Mucosa of stomach (tissue), 1 donor: ENCODE results near the gene TANGO6.
"Not testable (repeated sequence)": the region's sequence is repeated elsewhere in the genome, so short reads cannot be mapped to it uniquely, and the experiment has no call there.

ENCODE experiments used
- H3K27me3 ChIP-seq: one replicate; pipeline ENCODE4 v1.7.0; 2013; ENCODE audit warnings: mild to moderate bottlenecking, low read length; ENCODE audit not compliant: control insufficient read depth, insufficient read depth
- H3K36me3 ChIP-seq: one replicate; pipeline ENCODE4 v1.7.0; 2013; ENCODE audit warnings: low read length; ENCODE audit not compliant: control insufficient read depth, insufficient read depth
- H3K4me1 ChIP-seq: one replicate; pipeline ENCODE4 v1.7.0; 2013; ENCODE audit warnings: mild to moderate bottlenecking, low read length; ENCODE audit not compliant: control insufficient read depth, insufficient read depth
- H3K4me3 ChIP-seq: one replicate; pipeline ENCODE4 v1.7.0; 2013; ENCODE audit warnings: low read length
- H3K9ac ChIP-seq: one replicate; pipeline ENCODE4 v1.7.0; 2013; ENCODE audit warnings: mild to moderate bottlenecking, low read length, moderate library complexity
- H3K9me3 ChIP-seq: one replicate; pipeline ENCODE4 v1.7.0; 2013; ENCODE audit warnings: mild to moderate bottlenecking, low read length, moderate library complexity; ENCODE audit not compliant: control insufficient read depth
- donor health status: Pancreatic carcinoma.

TANGO6 gene

GRCh38 chr16:69115361-69115760 lies 272.0 kb downstream of the TANGO6 start:
- H3K27me3 ChIP-seq, result no peaks in the 10 kb centered on the region
- H3K4me1 ChIP-seq, result peaks cover 7% of the 10 kb centered on the region
- no peak overlapping the region for H3K4me3 ChIP-seq
- H3K36me3 ChIP-seq, result no peaks in the 10 kb centered on the region
- H3K9me3 ChIP-seq, result no peaks in the 10 kb centered on the region
- no peak overlapping the region for H3K9ac ChIP-seq

DNA sequence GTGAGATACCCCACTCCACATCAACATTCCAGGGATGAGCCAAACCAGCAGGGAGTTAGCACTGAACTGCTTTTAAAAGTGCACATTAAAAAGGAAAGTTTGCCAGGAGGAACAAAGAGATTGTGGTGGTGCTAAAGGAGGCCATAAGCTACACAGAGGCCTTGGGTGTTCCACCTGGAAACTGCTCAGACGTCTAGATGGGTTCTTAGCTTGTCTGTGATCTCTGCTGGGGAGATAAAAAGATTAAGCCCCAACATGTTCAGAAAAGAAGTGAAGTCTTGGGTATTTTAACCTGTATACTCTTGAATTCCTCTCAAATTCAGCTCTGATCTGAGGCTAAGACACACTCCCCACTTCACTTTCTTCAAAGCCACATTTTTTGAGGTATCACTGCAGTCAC lies 272.5 kb downstream of the TANGO6 start:
- Histone ChIP-seq H3K4me1 (peaks cover 7% of the 10 kb centered on the region), H3K36me3 (peaks cover 3% of the 10 kb centered on the region), H3K9ac (no peak overlapping the region), H3K4me3 (no peak overlapping the region), H3K27me3 (no peaks in the 10 kb centered on the region), H3K9me3 (no peaks in the 10 kb centered on the region)

DNA sequence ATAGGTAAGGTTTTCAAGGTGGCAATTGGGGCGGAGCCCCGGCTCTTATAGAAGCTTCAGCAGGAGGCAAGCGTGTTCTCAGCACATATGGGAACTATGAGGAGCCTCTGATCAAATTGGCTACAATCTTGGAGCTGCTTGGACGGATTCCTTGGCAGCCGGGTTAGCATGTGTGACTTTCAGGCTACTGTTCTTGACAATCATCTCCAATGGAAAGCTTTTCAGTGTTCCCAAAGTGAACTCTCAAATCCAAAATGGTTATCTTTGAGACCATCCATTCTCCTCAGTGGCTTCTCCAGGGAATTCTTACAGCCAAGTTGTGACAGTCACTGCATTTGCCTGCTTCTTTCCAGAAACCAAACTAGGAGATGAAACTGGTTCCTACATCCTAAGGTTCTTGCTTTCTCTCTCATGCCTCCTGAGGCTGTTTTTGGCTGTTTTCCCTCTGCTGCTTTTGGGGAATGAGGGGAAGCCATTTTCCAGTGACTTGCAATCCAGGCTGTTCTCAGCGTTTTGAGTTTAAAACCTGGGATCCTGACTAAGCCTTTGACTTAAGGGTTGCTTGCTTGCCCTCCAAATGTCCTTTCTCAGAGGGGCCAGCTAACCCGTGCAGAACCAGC lies 273.0 kb downstream of the TANGO6 start:
- Histone ChIP-seq H3K4me1 (peaks cover 7% of the 10 kb centered on the region), H3K4me3 (no peak overlapping the region), H3K9me3 (no peaks in the 10 kb centered on the region), H3K27me3 (no peaks in the 10 kb centered on the region), H3K9ac (no peak overlapping the region), H3K36me3 (peaks cover 6% of the 10 kb centered on the region)

DNA sequence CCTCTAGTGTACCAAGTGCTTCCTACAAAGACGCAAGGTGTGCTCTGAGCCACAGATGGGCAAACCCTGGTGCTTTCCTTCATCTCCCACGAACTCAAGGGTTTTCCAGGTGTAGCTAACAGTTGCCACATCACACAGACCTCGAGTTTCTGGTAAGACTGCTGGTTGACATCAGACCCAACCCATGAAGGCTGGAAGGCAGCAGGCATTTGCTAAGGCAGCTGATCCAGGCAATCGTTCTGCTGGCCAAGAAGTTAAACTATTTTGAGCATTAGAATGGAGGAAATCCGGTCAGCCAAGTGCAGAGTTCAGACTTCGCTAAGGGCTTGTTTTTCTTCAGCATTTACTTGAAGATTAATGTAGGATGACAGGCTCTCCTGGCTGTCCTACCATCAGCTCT lies 273.6 kb downstream of the TANGO6 start:
- Histone ChIP-seq H3K4me3 (no peak overlapping the region), H3K9me3 (no peaks in the 10 kb centered on the region), H3K9ac (no peak overlapping the region), H3K4me1 (peaks cover 7% of the 10 kb centered on the region), H3K36me3 (peaks cover 6% of the 10 kb centered on the region), H3K27me3 (no peaks in the 10 kb centered on the region)

DNA sequence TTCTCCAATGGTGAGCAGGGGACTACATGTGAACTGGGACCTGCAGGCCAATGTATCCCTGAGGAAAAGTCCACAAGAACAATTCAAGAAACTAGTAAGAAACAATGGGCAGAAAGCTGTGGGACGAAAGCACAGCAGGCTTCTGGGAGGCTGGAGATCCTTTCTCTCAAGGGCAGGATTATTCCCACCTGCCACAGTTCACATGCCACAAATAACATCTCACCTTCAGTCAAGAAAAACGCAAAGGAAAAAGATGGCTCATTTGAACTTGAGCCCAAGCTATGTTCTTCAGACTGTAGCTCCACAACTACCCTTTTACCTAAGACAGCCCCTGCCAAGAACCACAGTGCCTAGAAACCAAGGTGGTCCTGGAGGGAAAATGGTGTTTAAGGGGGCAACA lies 275.1 kb downstream of the TANGO6 start:
- Histone ChIP-seq H3K4me1 (no peaks in the 10 kb centered on the region), H3K27me3 (no peaks in the 10 kb centered on the region), H3K9ac (no peak overlapping the region), H3K36me3 (peaks cover 6% of the 10 kb centered on the region), H3K9me3 (no peaks in the 10 kb centered on the region), H3K4me3 (no peak overlapping the region)

- Histone ChIP-seq H3K4me3 (no peak overlapping the region), H3K36me3 (peaks cover 6% of the 10 kb centered on the region), H3K4me1 (no peaks in the 10 kb centered on the region), H3K9ac (no peak overlapping the region), H3K27me3 (no peaks in the 10 kb centered on the region), H3K9me3 (no peaks in the 10 kb centered on the region)
These were observed 275.7 kb downstream of the TANGO6 start for GRCh38 chr16:69118994-69119393.

DNA sequence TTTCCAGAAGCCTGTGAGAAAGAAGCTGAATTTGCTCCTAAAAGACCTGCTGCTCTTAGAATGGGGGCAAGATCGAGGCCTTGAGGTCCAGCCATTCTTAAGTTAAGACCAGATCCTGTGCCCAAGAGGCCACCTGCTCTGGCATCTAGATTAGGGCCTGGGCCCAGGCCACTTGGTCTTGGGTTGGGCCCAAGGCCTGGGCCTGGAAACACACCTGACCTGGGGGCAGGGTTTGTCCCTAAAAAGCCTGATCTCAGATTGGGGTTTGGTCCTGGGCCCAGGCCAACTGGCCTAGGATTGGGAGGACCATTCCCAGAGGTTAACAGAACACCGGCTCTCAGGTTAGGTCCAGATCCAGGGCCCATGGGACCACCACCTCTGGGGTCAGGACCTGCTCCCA lies 276.2 kb downstream of the TANGO6 start:
- H3K4me1 ChIP-seq, result no peaks in the 10 kb centered on the region
- no peaks in the 10 kb centered on the region for H3K27me3 ChIP-seq
- peaks cover 6% of the 10 kb centered on the region for H3K36me3 ChIP-seq
- no peak overlapping the region for H3K9ac ChIP-seq
- no peaks in the 10 kb centered on the region for H3K9me3 ChIP-seq
- no peak overlapping the region for H3K4me3 ChIP-seq

DNA sequence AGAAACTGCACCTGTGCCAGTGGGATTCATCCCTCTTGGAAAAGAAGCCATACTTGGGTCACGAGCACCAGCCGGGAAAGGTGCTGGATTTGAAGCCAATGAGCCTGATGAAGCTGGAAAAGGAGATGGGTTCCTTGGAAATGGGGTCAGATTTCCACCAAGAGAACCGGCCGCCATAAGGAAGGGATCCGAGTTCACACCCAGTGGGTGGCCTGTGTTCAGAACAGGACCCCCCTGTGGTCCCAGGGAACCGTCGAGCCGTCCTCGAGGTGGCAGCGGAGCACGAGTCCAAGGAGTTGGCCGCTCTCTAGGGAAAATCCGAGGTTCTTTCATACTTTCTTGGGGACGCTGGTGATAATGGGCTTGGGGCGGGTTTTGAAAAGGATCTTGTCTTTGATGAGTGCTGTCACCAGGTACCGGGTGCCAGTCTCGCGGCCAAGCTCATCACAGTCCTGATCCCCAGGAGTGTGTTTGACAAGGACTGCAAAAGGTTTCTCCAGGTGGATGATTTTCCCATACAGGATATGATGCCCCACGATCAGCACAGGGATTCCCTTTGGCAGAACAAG lies 276.8 kb downstream of the TANGO6 start:
- peaks cover 6% of the 10 kb centered on the region for H3K36me3 ChIP-seq
- H3K9ac ChIP-seq, result no peak overlapping the region
- H3K4me3 ChIP-seq, result no peak overlapping the region
- H3K4me1 ChIP-seq, result no peaks in the 10 kb centered on the region
- H3K9me3 ChIP-seq, result no peaks in the 10 kb centered on the region
- no peaks in the 10 kb centered on the region for H3K27me3 ChIP-seq

GRCh38 chr16:69123910-69124309 lies 280.6 kb downstream of the TANGO6 start:
- no peak overlapping the region for H3K4me3 ChIP-seq
- no peaks in the 10 kb centered on the region for H3K9me3 ChIP-seq

GRCh38 chr16:69124406-69124805 lies 281.1 kb downstream of the TANGO6 start:
- not testable (repeated sequence) for H3K4me1 ChIP-seq, H3K36me3 ChIP-seq, H3K9ac ChIP-seq

More at GRCh38 chr16:69123910-69124309, 280.6 kb downstream of the TANGO6 start:
- no peaks in the 10 kb centered on the region for H3K27me3 ChIP-seq
- no peaks in the 10 kb centered on the region for H3K4me1 ChIP-seq
- H3K9ac ChIP-seq, result no peak overlapping the region
- peaks cover 6% of the 10 kb centered on the region for H3K36me3 ChIP-seq

GRCh38 chr16:69124961-69125360 lies 281.6 kb downstream of the TANGO6 start:
- H3K4me3 ChIP-seq, H3K9me3 ChIP-seq, H3K27me3 ChIP-seq, H3K4me1 ChIP-seq, H3K9ac ChIP-seq, H3K36me3 ChIP-seq: not testable (repeated sequence)

More at GRCh38 chr16:69124406-69124805, 281.1 kb downstream of the TANGO6 start:
- not testable (repeated sequence) for H3K4me3 ChIP-seq, H3K27me3 ChIP-seq, H3K9me3 ChIP-seq

DNA sequence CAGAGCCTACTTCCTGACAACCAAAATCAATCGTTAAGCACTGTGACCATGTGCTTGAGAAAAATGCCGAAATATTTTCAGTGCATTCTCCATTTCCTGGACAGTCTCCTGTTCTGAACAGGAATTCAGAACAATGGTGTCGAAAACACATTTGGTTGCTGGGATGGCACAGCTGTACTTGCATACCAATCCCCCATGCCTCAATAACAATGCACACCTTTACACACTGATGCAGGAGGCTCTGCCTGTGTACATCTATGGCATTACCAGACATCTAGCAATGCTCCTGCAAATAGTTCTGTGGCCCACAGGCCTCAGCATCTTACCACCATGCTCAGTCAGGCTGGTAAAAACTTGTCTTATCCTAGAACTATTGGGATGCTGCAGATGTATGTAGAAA lies 282.9 kb downstream of the TANGO6 start:
- no peaks in the 10 kb centered on the region for H3K9me3 ChIP-seq
- peaks cover 4% of the 10 kb centered on the region for H3K4me1 ChIP-seq
- H3K4me3 ChIP-seq, result no peak overlapping the region
- H3K27me3 ChIP-seq, result no peaks in the 10 kb centered on the region
- no peak overlapping the region for H3K9ac ChIP-seq
- no peaks in the 10 kb centered on the region for H3K36me3 ChIP-seq

DNA sequence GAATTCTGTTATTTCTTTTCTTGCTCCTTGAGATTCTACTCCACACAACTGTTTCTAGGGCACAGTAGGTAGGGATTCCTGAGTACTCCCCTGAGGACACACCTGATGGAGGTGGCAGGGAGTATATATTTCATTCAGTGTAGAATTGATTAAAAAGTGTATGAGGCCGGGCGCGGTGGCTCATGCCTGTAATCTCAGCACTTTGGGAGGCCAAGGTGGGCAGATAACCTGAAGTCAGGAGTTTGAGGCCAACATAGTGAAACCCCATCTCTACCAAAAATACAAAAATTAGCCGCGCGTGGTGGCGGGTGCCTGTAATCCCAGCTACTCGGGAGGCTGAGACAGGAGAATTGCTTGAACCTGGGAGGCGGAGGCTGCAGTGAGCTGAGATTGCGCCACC lies 283.5 kb downstream of the TANGO6 start:
- not testable (repeated sequence) for H3K27me3 ChIP-seq, H3K4me1 ChIP-seq, H3K4me3 ChIP-seq, H3K36me3 ChIP-seq, H3K9me3 ChIP-seq, H3K9ac ChIP-seq
